H9 (cell line): ENCODE results near the gene PREB. TPM values are rescaled to one million over a fixed set of nuclear protein-coding genes. Genes with fewer than 3 reads are reported as not detected.

Source experiments
- DNase-seq: peaks from one replicate; pipeline ENCODE4 v3.0.0-alpha.2; 2017
- H2AFZ ChIP-seq: one replicate; pipeline ENCODE4 v1.6.1; 2013; ENCODE audit warnings: mild to moderate bottlenecking, low read length, control low read depth, moderate library complexity
- H2AK5ac ChIP-seq: 2 replicates; pipeline ENCODE4 v1.6.1; 2013; ENCODE audit warnings: low read length, control low read depth, mixed read lengths; ENCODE audit not compliant: insufficient read length
- H2BK120ac ChIP-seq: one replicate; pipeline ENCODE4 v1.6.1; 2013; ENCODE audit warnings: low read depth, mild to moderate bottlenecking, low read length, control low read depth, inconsistent platforms; ENCODE audit not compliant: poor library complexity, severe bottlenecking
- H2BK12ac ChIP-seq: 2 replicates; pipeline ENCODE4 v1.6.1; 2013; ENCODE audit warnings: low read length, control low read depth, mixed read lengths, low read depth; ENCODE audit not compliant: insufficient read length
- H2BK15ac ChIP-seq: 2 replicates; pipeline ENCODE4 v1.6.1; 2013; ENCODE audit warnings: low read depth, low read length, control low read depth
- H2BK20ac ChIP-seq: one replicate; pipeline ENCODE4 v1.6.1; 2013; ENCODE audit warnings: low read depth, mild to moderate bottlenecking, low read length, control low read depth, inconsistent platforms; ENCODE audit not compliant: poor library complexity, severe bottlenecking
- H2BK5ac ChIP-seq: 2 replicates; pipeline ENCODE4 v1.6.1; 2013; ENCODE audit warnings: low read length, control low read depth, mixed read lengths; ENCODE audit not compliant: insufficient read length
- H3K14ac ChIP-seq: 2 replicates; pipeline ENCODE4 v1.6.1; 2013; ENCODE audit warnings: low read length, control low read depth; ENCODE audit not compliant: insufficient read depth
- H3K18ac ChIP-seq: 2 replicates; pipeline ENCODE4 v1.6.1; 2013; ENCODE audit warnings: low read depth, mild to moderate bottlenecking, mixed read lengths, low read length, control low read depth; ENCODE audit not compliant: insufficient read length
- H3K23ac ChIP-seq: 2 replicates; pipeline ENCODE4 v1.6.1; 2013; ENCODE audit warnings: low read length, control low read depth, mixed read lengths, low read depth; ENCODE audit not compliant: insufficient read length
- H3K23me2 ChIP-seq: 2 replicates; pipeline ENCODE4 v1.6.1; 2013; ENCODE audit warnings: low read depth, mild to moderate bottlenecking, mixed read lengths, low read length, control low read depth; ENCODE audit not compliant: insufficient read length, poor library complexity, severe bottlenecking
- H3K27ac ChIP-seq: 2 replicates; pipeline ENCODE4 v1.5.1; 2013; ENCODE audit warnings: low read length, control low read depth, mixed read lengths, low read depth; ENCODE audit not compliant: insufficient read length
- H3K27me3 ChIP-seq: 2 replicates; pipeline ENCODE4 v1.6.1; 2013; ENCODE audit warnings: low read length, control low read depth, inconsistent platforms; ENCODE audit not compliant: insufficient read depth
- H3K4ac ChIP-seq: 2 replicates; pipeline ENCODE4 v1.6.1; 2013; ENCODE audit warnings: low read depth, mild to moderate bottlenecking, control low read depth, inconsistent platforms, low read length, moderate library complexity
- H3K4me1 ChIP-seq: 2 replicates; pipeline ENCODE4 v1.6.1; 2013; ENCODE audit warnings: low read length, control low read depth, inconsistent platforms; ENCODE audit not compliant: insufficient read depth
- H3K4me2 ChIP-seq: 2 replicates; pipeline ENCODE4 v1.6.1; 2013; ENCODE audit warnings: low read length, control low read depth, mixed read lengths; ENCODE audit not compliant: insufficient read length, insufficient read depth
- H3K56ac ChIP-seq: 2 replicates; pipeline ENCODE4 v1.6.1; 2013; ENCODE audit warnings: low read depth, mild to moderate bottlenecking, mixed read lengths, low read length, control low read depth; ENCODE audit not compliant: insufficient read length
- H3K79me1 ChIP-seq: 2 replicates; pipeline ENCODE4 v1.6.1; 2013; ENCODE audit warnings: low read depth, mild to moderate bottlenecking, moderate library complexity, low read length, control low read depth, inconsistent platforms; ENCODE audit not compliant: insufficient read depth, poor library complexity, severe bottlenecking
- H3K79me2 ChIP-seq: 2 replicates; pipeline ENCODE4 v1.6.1; 2013; ENCODE audit warnings: low read length, control low read depth, inconsistent platforms; ENCODE audit not compliant: insufficient read depth
- H3K9ac ChIP-seq: 2 replicates; pipeline ENCODE4 v1.6.1; 2013; ENCODE audit warnings: low read length, control low read depth, mixed read lengths; ENCODE audit not compliant: insufficient read length; ENCODE audit errors: extremely low read depth
- H3K9me3 ChIP-seq: one replicate; pipeline ENCODE4 v1.6.1; 2013; ENCODE audit warnings: low read depth, low read length, inconsistent platforms; ENCODE audit not compliant: control insufficient read depth
- H3T11ph ChIP-seq: one replicate; pipeline ENCODE4 v1.6.1; 2013; ENCODE audit warnings: mild to moderate bottlenecking, low read length, control low read depth, inconsistent platforms
- H4K20me1 ChIP-seq: one replicate; pipeline ENCODE4 v1.6.1; 2013; ENCODE audit not compliant: control insufficient read depth, insufficient read length, insufficient read depth
- H4K5ac ChIP-seq: 2 replicates; pipeline ENCODE4 v1.6.1; 2013; ENCODE audit warnings: low read depth, mild to moderate bottlenecking, mixed read lengths, low read length, control low read depth; ENCODE audit not compliant: insufficient read length
- H4K8ac ChIP-seq: replicated peaks from 2 replicates; pipeline ENCODE4 v1.6.1; 2013; ENCODE audit warnings: low read length, control low read depth, mixed read lengths, low read depth; ENCODE audit not compliant: insufficient read length
- H4K91ac ChIP-seq: 2 replicates; pipeline ENCODE4 v1.6.1; 2013; ENCODE audit warnings: low read depth, mild to moderate bottlenecking, moderate library complexity, mixed read lengths, low read length, control low read depth; ENCODE audit not compliant: insufficient read length
- H3K27ac Mint-ChIP-seq, 3 experiments: 2 replicates in 2 of 3; 3 replicates in 1 of 3; pipeline ENCODE4 v1.8.0; 2020 to 2021; ENCODE audit warnings: mixed read lengths in 3 of 3, mild to moderate bottlenecking in 1 of 3, moderate library complexity in 1 of 3
- H3K27me3 Mint-ChIP-seq: 2 replicates; pipeline ENCODE4 v1.8.0; 2021; ENCODE audit warnings: low read depth, mild to moderate bottlenecking, moderate library complexity, mixed read lengths
- H3K36me3 Mint-ChIP-seq, 3 experiments: 2 replicates in 2 of 3; 3 replicates in 1 of 3; pipeline ENCODE4 v1.8.0; 2020 to 2021; ENCODE audit warnings: low read depth in 3 of 3, mixed read lengths in 3 of 3; ENCODE audit not compliant: insufficient read depth in 1 of 3
- H3K4me1 Mint-ChIP-seq, 2 experiments: 2 replicates each; pipeline ENCODE4 v1.8.0; 2020; ENCODE audit warnings: mixed read lengths in 2 of 2
- H3K4me3 Mint-ChIP-seq, 2 experiments: 2 replicates in 1 of 2; 3 replicates in 1 of 2; pipeline ENCODE4 v1.8.0; 2020 to 2021; ENCODE audit warnings: mild to moderate bottlenecking in 2 of 2, mixed read lengths in 2 of 2, moderate library complexity in 1 of 2
- H3K9me3 Mint-ChIP-seq, 2 experiments: 2 replicates in 1 of 2; 3 replicates in 1 of 2; pipeline ENCODE4 v1.8.0; 2020; ENCODE audit warnings: mild to moderate bottlenecking in 2 of 2, mixed read lengths in 2 of 2, moderate library complexity in 1 of 2
- WGBS: extraction: QIAGEN DNeasy Blood & Tissue Kit; methylation state at CpG from one replicate; pipeline ENCODE4 v1.1.7; 2013; ENCODE audit warnings: missing lambda C conversion rate, low lambda C conversion rate, mixed read lengths; ENCODE audit not compliant: insufficient read length; ENCODE audit errors: extremely low coverage; 5-methylcytosine and 5-hydroxymethylcytosine counted together
- total RNA-seq: library from RNA; stranded (reverse); gene quantifications from 2 replicates; pipeline ENCODE4 v1.2.1, GENCODE V29; 2021
- TF ChIP-seq, protein P1 (sequence below): fragments of 200-600 bp; sonication (generic); conservative IDR thresholded peaks from 3 replicates; pipeline ENCODE4 v1.8.0; 2021; ENCODE audit warnings: antibody characterized with exemption, mild to moderate bottlenecking

PREB gene
- total RNA-seq, 1 experiment from 2014 or later: 43.6 TPM

GRCh38 chr2:27138111-27138510, 3.7 kb upstream of the PREB start:
- H3K27ac Mint-ChIP-seq: no peak overlapping the region
- no peak overlapping the region for H3K56ac ChIP-seq
- H3K4ac ChIP-seq: no peak overlapping the region
- H3K79me1 ChIP-seq: no peaks in the 10 kb centered on the region
- no peak overlapping the region for H3K18ac ChIP-seq
- no peak overlapping the region for H3K23ac ChIP-seq
- no peak overlapping the region for H2BK20ac ChIP-seq
- H4K91ac ChIP-seq: no peak overlapping the region
- H3K27me3 Mint-ChIP-seq: peaks cover 13% of the 10 kb centered on the region
- TF ChIP-seq, protein P1, sequence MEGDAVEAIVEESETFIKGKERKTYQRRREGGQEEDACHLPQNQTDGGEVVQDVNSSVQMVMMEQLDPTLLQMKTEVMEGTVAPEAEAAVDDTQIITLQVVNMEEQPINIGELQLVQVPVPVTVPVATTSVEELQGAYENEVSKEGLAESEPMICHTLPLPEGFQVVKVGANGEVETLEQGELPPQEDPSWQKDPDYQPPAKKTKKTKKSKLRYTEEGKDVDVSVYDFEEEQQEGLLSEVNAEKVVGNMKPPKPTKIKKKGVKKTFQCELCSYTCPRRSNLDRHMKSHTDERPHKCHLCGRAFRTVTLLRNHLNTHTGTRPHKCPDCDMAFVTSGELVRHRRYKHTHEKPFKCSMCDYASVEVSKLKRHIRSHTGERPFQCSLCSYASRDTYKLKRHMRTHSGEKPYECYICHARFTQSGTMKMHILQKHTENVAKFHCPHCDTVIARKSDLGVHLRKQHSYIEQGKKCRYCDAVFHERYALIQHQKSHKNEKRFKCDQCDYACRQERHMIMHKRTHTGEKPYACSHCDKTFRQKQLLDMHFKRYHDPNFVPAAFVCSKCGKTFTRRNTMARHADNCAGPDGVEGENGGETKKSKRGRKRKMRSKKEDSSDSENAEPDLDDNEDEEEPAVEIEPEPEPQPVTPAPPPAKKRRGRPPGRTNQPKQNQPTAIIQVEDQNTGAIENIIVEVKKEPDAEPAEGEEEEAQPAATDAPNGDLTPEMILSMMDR: no peak
- H3K23me2 ChIP-seq: no peaks in the 10 kb centered on the region
- peaks cover 2% of the 10 kb centered on the region; the same call in 1 of the 2 replicates for H3K79me2 ChIP-seq
- no peaks in the 10 kb centered on the region for H3K9me3 Mint-ChIP-seq
- no peak overlapping the region for H2BK15ac ChIP-seq
- H2BK120ac ChIP-seq: no peak overlapping the region
- no peak for DNase-seq
- no peaks in the 10 kb centered on the region for H3K27me3 ChIP-seq
- H3K36me3 Mint-ChIP-seq: peaks cover 1 to 3% (median 2%) of the 10 kb centered on the region in 3 experiments; a peak in 5 of 7 replicates
- no peak overlapping the region for H4K5ac ChIP-seq
- H3K27ac ChIP-seq: no peak overlapping the region
- H3K14ac ChIP-seq: no peak overlapping the region
- no peak overlapping the region for H2BK5ac ChIP-seq
- no peak overlapping the region for H3T11ph ChIP-seq
- no peak overlapping the region for H2AK5ac ChIP-seq
- no peak overlapping the region for H4K8ac ChIP-seq
- no peaks in the 10 kb centered on the region for H3K4me1 ChIP-seq
- no peak overlapping the region for H3K4me2 ChIP-seq
- no peak overlapping the region for H2BK12ac ChIP-seq
- H3K9me3 ChIP-seq: no peaks in the 10 kb centered on the region
- no peaks in the 10 kb centered on the region for H4K20me1 ChIP-seq
- no peak overlapping the region for H3K4me3 Mint-ChIP-seq
- peaks cover 7% of the 10 kb centered on the region in 2 experiments for H3K4me1 Mint-ChIP-seq
- H3K9ac ChIP-seq: no peak overlapping the region
- no peak overlapping the region for H2AFZ ChIP-seq
- no CpG with 5 or more reads among the region's 7 CpGs for WGBS
